ENCODE data around the gene SNRPE.
"Not testable (repeated sequence)": the region's sequence is repeated elsewhere in the genome, so short reads cannot be mapped to it uniquely, and the experiment has no call there.

Gene SNRPE

GRCh38 chr1:203861379-203862184 lies at the start of gene SNRPE:
TSS of gene SNRPE (plus strand) at chr1:203861599. CDS start at chr1:203861660, 61 bp downstream.
- DNase-seq (ENCODE audit: low spot score) = peak; percentile 97

GRCh38 chr1:203813581-203814341 lies 47.6 kb upstream of the SNRPE start:
- no peak for DNase-seq (ENCODE audit: low spot score)

GRCh38 chr1:203818399-203818798 lies 43.0 kb upstream of the SNRPE start:
- no peak for DNase-seq (ENCODE audit: low spot score)

GRCh38 chr1:203823306-203823705 lies 38.1 kb upstream of the SNRPE start:
- DNase-seq (ENCODE audit: low spot score) = no peak

GRCh38 chr1:203826175-203826574 lies 35.2 kb upstream of the SNRPE start:
- no peak for DNase-seq (ENCODE audit: low spot score)

GRCh38 chr1:203828002-203828401 lies 33.4 kb upstream of the SNRPE start:
- no peak for DNase-seq (ENCODE audit: low spot score)

GRCh38 chr1:203828503-203828902 lies 32.9 kb upstream of the SNRPE start:
- DNase-seq (ENCODE audit: low spot score) = no peak

GRCh38 chr1:203829247-203829646 lies 32.2 kb upstream of the SNRPE start:
- DNase-seq (ENCODE audit: low spot score) = not testable (repeated sequence)

GRCh38 chr1:203835476-203835875 lies 25.9 kb upstream of the SNRPE start:
- DNase-seq (ENCODE audit: low spot score) = no peak

GRCh38 chr1:203839081-203839480 lies 22.3 kb upstream of the SNRPE start:
- DNase-seq (ENCODE audit: low spot score) = no peak

- DNase-seq (ENCODE audit: low spot score) = no peak
Measured at GRCh38 chr1:203840208-203840808, 21.1 kb upstream of the SNRPE start.

GRCh38 chr1:203842559-203842876 lies 18.9 kb upstream of the SNRPE start:
- no peak for DNase-seq (ENCODE audit: low spot score)

GRCh38 chr1:203843435-203843834 lies 18.0 kb upstream of the SNRPE start:
- DNase-seq (ENCODE audit: low spot score) = no peak

GRCh38 chr1:203853112-203853511 lies 8.3 kb upstream of the SNRPE start:
- DNase-seq (ENCODE audit: low spot score) = not testable (repeated sequence)

GRCh38 chr1:203858055-203858454 lies 3.3 kb upstream of the SNRPE start:
- no peak for DNase-seq (ENCODE audit: low spot score)

GRCh38 chr1:203858975-203859374 lies 2.4 kb upstream of the SNRPE start:
- no peak for DNase-seq (ENCODE audit: low spot score)

- DNase-seq (ENCODE audit: low spot score) = no peak
Measured at GRCh38 chr1:203860396-203861025, 888 bp upstream of the SNRPE start.

GRCh38 chr1:203867802-203868201 lies 6.4 kb downstream of the SNRPE start:
- no peak for DNase-seq (ENCODE audit: low spot score)

- DNase-seq (ENCODE audit: low spot score) = no peak
Measured at GRCh38 chr1:203870245-203870644, 8.8 kb downstream of the SNRPE start.

- DNase-seq (ENCODE audit: low spot score) = peak; percentile 9
Measured at GRCh38 chr1:203871114-203871880, 9.9 kb downstream of the SNRPE start.

- DNase-seq (ENCODE audit: low spot score) = no peak
Measured at GRCh38 chr1:203873094-203873493, 11.7 kb downstream of the SNRPE start.

GRCh38 chr1:203878422-203878821 lies 17.0 kb downstream of the SNRPE start:
- DNase-seq (ENCODE audit: low spot score) = no peak
